GM18519 (cell line): ENCODE results near the gene PRRX1.

Source experiments
- ATAC-seq: cut with Tn5 transposase; IDR thresholded peaks from one replicate; pipeline ENCODE4 v1.9.1; 2021; ENCODE audit warnings: mild to moderate bottlenecking, moderate library complexity; ENCODE audit not compliant: unreplicated experiment, low FRiP score

The PRRX1 gene

GRCh38 chr1:170714938-170715337 is 51.0 kb downstream of the PRRX1 start:
- ATAC-seq, result no peak

- ATAC-seq, result no peak
Measured at GRCh38 chr1:170716835-170717429, 53.0 kb downstream of the PRRX1 start.

- ATAC-seq, result no peak
Measured at GRCh38 chr1:170720661-170721060, 56.7 kb downstream of the PRRX1 start.

- no peak for ATAC-seq
Measured at GRCh38 chr1:170721621-170722020, 57.7 kb downstream of the PRRX1 start.

- ATAC-seq, result no peak
Measured at GRCh38 chr1:170723518-170723917, 59.6 kb downstream of the PRRX1 start.

GRCh38 chr1:170725326-170725725 is 61.4 kb downstream of the PRRX1 start:
- no peak for ATAC-seq

GRCh38 chr1:170727963-170728362 is 64.0 kb downstream of the PRRX1 start:
- no peak for ATAC-seq

- no peak for ATAC-seq
Measured at GRCh38 chr1:170729225-170730002, 65.5 kb downstream of the PRRX1 start.

- ATAC-seq, result no peak
Measured at GRCh38 chr1:170730014-170730413, 66.1 kb downstream of the PRRX1 start.

GRCh38 chr1:170730438-170730837 is 66.5 kb downstream of the PRRX1 start:
- no peak for ATAC-seq

- ATAC-seq, result no peak
Measured at GRCh38 chr1:170731566-170732251, 67.8 kb downstream of the PRRX1 start.

- ATAC-seq, result no peak
Measured at GRCh38 chr1:170732252-170732588, 68.3 kb downstream of the PRRX1 start.

- ATAC-seq, result no peak
Measured at GRCh38 chr1:170734412-170735175, 70.7 kb downstream of the PRRX1 start.

GRCh38 chr1:170735366-170736263 is 71.7 kb downstream of the PRRX1 start:
- no peak for ATAC-seq

- no peak for ATAC-seq
Measured at GRCh38 chr1:170739803-170740202, 75.9 kb downstream of the PRRX1 start.

- ATAC-seq, result no peak
Measured at GRCh38 chr1:170741678-170742077, 77.7 kb downstream of the PRRX1 start.

- no peak for ATAC-seq
Measured at GRCh38 chr1:170742600-170742999, 78.7 kb downstream of the PRRX1 start.

GRCh38 chr1:170743083-170743482 is 79.2 kb downstream of the PRRX1 start:
- no peak for ATAC-seq

GRCh38 chr1:170749549-170749948 is 85.6 kb downstream of the PRRX1 start:
- no peak for ATAC-seq

- no peak for ATAC-seq
Measured at GRCh38 chr1:170749959-170750358, 86.0 kb downstream of the PRRX1 start.
